PC-9 (cell line): ENCODE results near the gene HACE1. TPM values are rescaled to one million over a fixed set of nuclear protein-coding genes. Genes with fewer than 3 reads are reported as not detected.

ENCODE experiments used
- BruUV-seq: library from RNA; stranded (reverse); fragments of 400-500 nt; replicated peaks from 2 replicates; lab custom pipeline; 2021; lab: Mats Ljungman, UMichigan
- CTCF ChIA-PET: fragments of 300-600 bp; sonication (Branson Sonifier 250); formaldehyde crosslinking; loops from one replicate; lab custom pipeline; 2022; ENCODE audit warnings: antibody characterized with exemption; lab: Charles Lee
- POLR2A ChIA-PET: fragments of 300-600 bp; sonication (Branson Sonifier 250); formaldehyde crosslinking; loops from one replicate; lab custom pipeline; 2022; ENCODE audit warnings: antibody characterized with exemption; ENCODE audit not compliant: unreplicated experiment; lab: Charles Lee
- DNase-seq, 2 experiments: peaks; one replicate each; pipeline versions ENCODE4 v3.0.0 to v3.0.0-alpha.2; 2015 to 2022; ENCODE audit warnings: mixed read lengths in 1 of 2
- H2AFZ ChIP-seq: fragments of 200-600 bp; sonication (generic); 2 replicates; pipeline ENCODE4 v1.8.1; 2017; ENCODE audit warnings: antibody characterized with exemption
- H3F3A ChIP-seq: fragments of 200-600 bp; sonication (generic); 2 replicates; pipeline ENCODE4 v1.8.1; 2017; ENCODE audit warnings: antibody characterized with exemption, mild to moderate bottlenecking, low read depth; ENCODE audit not compliant: insufficient read depth
- H3K27ac ChIP-seq: fragments of 200-600 bp; sonication (generic); 2 replicates; pipeline ENCODE4 v1.6.1; 2016; ENCODE audit warnings: mixed run types
- H3K27me3 ChIP-seq: fragments of 200-600 bp; sonication (generic); 2 replicates; pipeline ENCODE4 v1.6.1; 2016; ENCODE audit warnings: low read depth, mixed run types; ENCODE audit not compliant: insufficient read depth
- H3K36me3 ChIP-seq: fragments of 200-600 bp; sonication (generic); 2 replicates; pipeline ENCODE4 v1.6.1; 2016; ENCODE audit warnings: low read depth, mixed run types
- H3K4me1 ChIP-seq: fragments of 200-600 bp; sonication (generic); replicated peaks from 2 replicates; pipeline ENCODE4 v1.6.1; 2016; ENCODE audit warnings: mixed run types; ENCODE audit not compliant: insufficient read depth
- H3K4me2 ChIP-seq: fragments of 200-600 bp; sonication (generic); 2 replicates; pipeline ENCODE4 v1.6.1; 2017; ENCODE audit warnings: mixed run types
- H3K4me3 ChIP-seq: fragments of 200-600 bp; sonication (generic); 2 replicates; pipeline ENCODE4 v1.6.1; 2016; ENCODE audit warnings: mixed run types
- H3K79me2 ChIP-seq: fragments of 200-600 bp; sonication (generic); 2 replicates; pipeline ENCODE4 v1.6.1; 2017; ENCODE audit warnings: low read depth, mixed run types
- H3K9me2 ChIP-seq: fragments of 200-600 bp; sonication (generic); 2 replicates; pipeline ENCODE4 v1.8.1; 2017; ENCODE audit warnings: mild to moderate bottlenecking; ENCODE audit not compliant: insufficient read depth
- H3K9me3 ChIP-seq: fragments of 200-600 bp; sonication (generic); 2 replicates; pipeline ENCODE4 v1.8.1; 2016; ENCODE audit warnings: low read depth; ENCODE audit not compliant: insufficient read depth
- H4K20me1 ChIP-seq: fragments of 200-600 bp; sonication (generic); 2 replicates; pipeline ENCODE4 v1.8.1; 2017; ENCODE audit not compliant: insufficient read depth
- CTCF ChIP-seq: fragments of 200-600 bp; sonication (generic); conservative IDR thresholded peaks from 2 replicates; pipeline ENCODE4 v1.6.1; 2017; ENCODE audit warnings: mixed run types, antibody characterized with exemption, mild to moderate bottlenecking, moderate library complexity
- EZH2 ChIP-seq: fragments of 200-600 bp; sonication (generic); IDR thresholded peaks from 2 replicates; pipeline ENCODE4 v1.8.0; 2017; ENCODE audit warnings: antibody characterized with exemption, low read depth
- intact Hi-C: fragments of 100-400 bp; cut with micrococcal nuclease; formaldehyde crosslinking; loops from one replicate; pipeline ENCODE4 v1.10.0; 2022; ENCODE audit not compliant: unreplicated experiment
- total RNA-seq: library from RNA; stranded (reverse); gene quantifications from 2 replicates; pipeline ENCODE4 v1.2.3, GENCODE V29; 2021

The HACE1 gene
- total RNA-seq, 1 experiment from 2014 or later = 12.4 TPM

DNA sequence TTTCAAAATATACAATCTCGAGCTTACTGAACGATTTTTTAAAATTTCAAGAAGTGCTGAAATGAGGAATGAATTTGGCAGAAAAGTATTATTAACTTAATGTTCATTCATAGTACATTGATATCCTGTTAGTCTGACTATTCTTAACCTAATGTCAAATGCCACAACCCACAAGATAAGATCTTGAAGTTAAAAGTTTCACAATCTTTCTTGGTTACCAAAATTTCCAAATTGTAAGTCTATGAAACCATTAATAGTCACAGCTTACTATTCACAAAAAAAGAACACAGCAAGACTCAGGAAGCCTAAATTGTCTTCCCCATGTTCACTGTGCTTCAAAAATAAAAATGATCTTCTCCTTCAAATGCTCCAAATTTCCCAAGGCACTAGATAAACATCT is 71.3 kb downstream of the HACE1 start:
- intact Hi-C loops = no loop called here
- no peak overlapping the region for H2AFZ ChIP-seq
- no TSS peak for BruUV-seq

GRCh38 chr6:104787305-104787704 is 72.4 kb downstream of the HACE1 start:
- intact Hi-C loops = no loop called here

More for the DNA sequence above, 71.3 kb downstream of the HACE1 start:
- Histone ChIP-seq H3K36me3 (peaks cover 8% of the 10 kb centered on the region; the same call in 1 of the 2 replicates), H3K27me3 (no peaks in the 10 kb centered on the region), H3K9me3 (no peaks in the 10 kb centered on the region), H3K79me2 (no peaks in the 10 kb centered on the region), H3K27ac (no peak overlapping the region), H3F3A (no peaks in the 10 kb centered on the region), H3K4me2 (no peak overlapping the region), H4K20me1 (no peaks in the 10 kb centered on the region), H3K4me3 (no peak overlapping the region), H3K4me1 (peaks cover 15% of the 10 kb centered on the region), H3K9me2 (no peaks in the 10 kb centered on the region)
- ChIA-PET CTCF (no interaction called here), POLR2A (no interaction called here)
- TF ChIP-seq CTCF = no peak
- no peak for TF ChIP-seq EZH2
- no peak for DNase-seq

GRCh38 chr6:104784884-104785283 is 74.8 kb downstream of the HACE1 start:
- ChIA-PET POLR2A (no interaction called here), CTCF (interaction anchor here (1.1 kb wide), 1 partner anchor 258 kb away, joined by 5 read pairs; no protein-coding TSS in a partner anchor)
- Histone ChIP-seq H2AFZ (no peak overlapping the region), H3K36me3 (peaks cover 8% of the 10 kb centered on the region; the same call in 1 of the 2 replicates), H3F3A (no peaks in the 10 kb centered on the region), H3K4me1 (peaks cover 23% of the 10 kb centered on the region), H3K9me3 (no peaks in the 10 kb centered on the region), H3K27me3 (no peaks in the 10 kb centered on the region), H3K9me2 (no peaks in the 10 kb centered on the region), H4K20me1 (no peaks in the 10 kb centered on the region), H3K79me2 (no peaks in the 10 kb centered on the region), H3K4me2 (no peak overlapping the region), H3K4me3 (no peak overlapping the region), H3K27ac (no peak overlapping the region)
- DNase-seq = no peak
- BruUV-seq = no TSS peak
- intact Hi-C loops = no loop called here
- no peak for TF ChIP-seq CTCF
- TF ChIP-seq EZH2 = no peak

More at GRCh38 chr6:104787305-104787704, 72.4 kb downstream of the HACE1 start:
- H3K27ac ChIP-seq = no peak overlapping the region
- no peak for DNase-seq
- peaks cover 23% of the 10 kb centered on the region for H3K4me1 ChIP-seq
- H3K4me2 ChIP-seq = no peak overlapping the region
- no peak overlapping the region for H3K4me3 ChIP-seq
- BruUV-seq = no TSS peak
- TF ChIP-seq CTCF = no peak
- TF ChIP-seq EZH2 = no peak
- H4K20me1 ChIP-seq = no peaks in the 10 kb centered on the region
- no peaks in the 10 kb centered on the region for H3K27me3 ChIP-seq
- CTCF ChIA-PET = no interaction called here
- POLR2A ChIA-PET = no interaction called here
- no peaks in the 10 kb centered on the region for H3K9me3 ChIP-seq
- H3K36me3 ChIP-seq = peaks cover 8% of the 10 kb centered on the region; the same call in 1 of the 2 replicates
- H3K79me2 ChIP-seq = no peaks in the 10 kb centered on the region
- H3F3A ChIP-seq = no peaks in the 10 kb centered on the region
- no peak overlapping the region for H2AFZ ChIP-seq
- no peaks in the 10 kb centered on the region for H3K9me2 ChIP-seq
